GM18505 (cell line): ENCODE data around the gene ITSN2.
"Not testable (repeated sequence)": the region's sequence is repeated elsewhere in the genome, so short reads cannot be mapped to it uniquely, and the experiment has no call there.

Experiments
- ATAC-seq: cut with Tn5 transposase; IDR thresholded peaks from one replicate; pipeline ENCODE4 v1.9.1; 2021; ENCODE audit not compliant: unreplicated experiment
- POLR2A ChIP-seq: IDR thresholded peaks from 4 replicates; pipeline ENCODE4 v1.6.1; 2011; ENCODE audit warnings: borderline replicate concordance; ENCODE audit not compliant: insufficient read depth, insufficient read length; ENCODE audit errors: extremely low read depth

Gene ITSN2

GRCh38 chr2:24210106-24210455, 150.3 kb downstream of the ITSN2 start:
- TF ChIP-seq POLR2A = no peak
- no peak for ATAC-seq

GRCh38 chr2:24209389-24210105, 150.8 kb downstream of the ITSN2 start:
- ATAC-seq = no peak
- TF ChIP-seq POLR2A = no peak

- TF ChIP-seq POLR2A = no peak
- no peak for ATAC-seq
These were observed 151.8 kb downstream of the ITSN2 start for GRCh38 chr2:24208490-24208889.

DNA sequence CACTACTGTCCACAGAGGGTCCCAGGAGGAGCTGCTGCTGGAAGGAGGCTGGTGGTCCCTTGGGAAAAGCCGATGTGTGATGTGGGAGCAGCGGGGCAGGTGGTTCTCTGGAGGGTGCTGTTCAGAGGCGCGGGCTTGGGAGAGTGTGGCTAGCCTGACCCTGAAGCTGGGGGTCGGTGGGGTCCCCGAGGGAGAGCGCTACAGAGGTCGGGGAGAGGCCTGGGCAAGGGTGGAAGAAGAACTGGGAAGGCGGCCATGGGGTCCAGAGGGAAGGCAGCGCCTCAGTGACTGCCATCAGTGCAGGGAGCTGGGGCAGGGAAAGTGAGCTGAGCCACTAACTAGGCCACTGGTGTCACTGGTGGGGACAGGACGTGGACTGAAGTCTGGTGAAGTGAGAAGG, 153.0 kb downstream of the ITSN2 start:
- no peak for TF ChIP-seq POLR2A
- ATAC-seq = no peak

- no peak for TF ChIP-seq POLR2A
- no peak for ATAC-seq
These were observed 153.6 kb downstream of the ITSN2 start for GRCh38 chr2:24206714-24207113.

- no peak for ATAC-seq
These were observed 154.1 kb downstream of the ITSN2 start for GRCh38 chr2:24206242-24206641.

DNA sequence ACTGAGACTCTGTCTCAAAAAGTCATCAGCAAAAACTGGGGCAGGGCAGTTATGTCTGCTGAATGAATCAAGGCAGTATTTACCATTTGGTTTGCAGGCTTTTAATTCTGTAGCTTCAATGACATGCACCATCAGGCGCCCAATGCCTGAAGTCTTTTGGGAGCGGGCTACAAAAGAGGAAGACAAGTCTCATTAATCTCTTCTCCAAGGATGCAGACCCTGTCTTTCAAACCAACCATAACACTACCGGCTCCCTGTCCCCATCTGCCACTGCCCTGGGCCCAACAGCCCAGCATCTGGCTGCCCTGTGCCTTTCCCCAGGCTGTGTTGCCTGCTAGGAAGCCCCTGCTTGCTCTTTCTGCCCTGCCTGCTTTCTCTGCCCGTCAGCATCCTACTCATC, 155.2 kb downstream of the ITSN2 start:
- ATAC-seq = no peak

More at GRCh38 chr2:24206242-24206641, 154.1 kb downstream of the ITSN2 start:
- no peak for TF ChIP-seq POLR2A

DNA sequence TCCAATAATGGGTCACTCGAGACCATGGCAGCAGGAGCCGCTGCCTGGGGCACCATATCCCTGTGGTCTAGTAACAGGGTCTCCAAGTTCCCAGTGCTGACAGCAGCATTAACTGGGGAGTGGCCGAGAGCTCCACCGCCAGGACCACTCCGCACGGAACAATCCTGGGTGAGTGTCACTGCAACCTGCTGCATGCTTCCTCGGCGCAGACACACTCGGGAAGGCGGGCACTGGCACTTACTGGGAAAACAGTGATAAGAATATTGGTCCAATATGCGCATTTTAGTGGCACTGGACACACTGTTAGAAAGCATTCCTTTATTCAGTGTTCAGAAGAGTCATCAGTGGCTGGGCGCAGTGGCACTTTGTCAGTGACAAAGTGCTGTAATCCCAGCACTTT, 155.8 kb downstream of the ITSN2 start:
- no peak for TF ChIP-seq POLR2A
- no peak for ATAC-seq

More for the DNA sequence above, 155.2 kb downstream of the ITSN2 start:
- no peak for TF ChIP-seq POLR2A

- ATAC-seq = no peak
- no peak for TF ChIP-seq POLR2A
These were observed 156.6 kb downstream of the ITSN2 start for GRCh38 chr2:24203787-24204150.

- ATAC-seq = no peak
- TF ChIP-seq POLR2A = no peak
These were observed 157.1 kb downstream of the ITSN2 start for GRCh38 chr2:24203029-24203786.

GRCh38 chr2:24200799-24201198, 159.5 kb downstream of the ITSN2 start:
- no peak for ATAC-seq

DNA sequence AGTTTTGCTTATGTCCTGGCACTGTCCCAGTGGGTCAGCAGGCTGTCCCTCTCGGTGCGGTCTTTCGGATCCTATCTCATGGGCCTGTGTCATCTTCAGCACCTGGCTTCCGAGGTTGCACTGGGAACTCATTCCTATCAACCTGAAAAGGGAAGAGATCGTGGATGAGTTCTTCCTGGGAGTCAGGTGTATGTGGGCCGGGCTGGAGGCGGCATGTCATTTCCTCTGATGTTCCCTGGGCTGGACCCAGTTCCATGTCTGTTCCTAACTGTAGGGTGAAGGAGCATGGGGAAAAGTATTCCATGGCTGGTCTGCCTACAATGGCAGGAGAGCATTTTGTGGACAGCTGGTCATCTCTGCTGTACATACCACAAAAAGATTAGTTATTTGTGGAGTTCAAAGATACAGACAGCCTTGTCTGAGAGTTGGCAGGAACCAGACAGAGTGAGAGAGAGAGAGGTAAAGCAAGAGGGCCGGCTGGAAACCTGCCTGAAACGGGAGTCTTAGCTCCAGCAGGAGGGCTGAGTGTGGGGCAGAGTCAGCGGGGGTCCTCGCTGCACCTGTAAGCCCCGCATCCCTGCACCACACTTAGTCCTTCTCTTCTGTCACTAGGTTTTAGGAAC, 160.3 kb downstream of the ITSN2 start:
- TF ChIP-seq POLR2A = no peak
- ATAC-seq = no peak

More at GRCh38 chr2:24200799-24201198, 159.5 kb downstream of the ITSN2 start:
- no peak for TF ChIP-seq POLR2A

- ATAC-seq = not testable (repeated sequence)
These were observed 163.1 kb downstream of the ITSN2 start for GRCh38 chr2:24197213-24197612.

DNA sequence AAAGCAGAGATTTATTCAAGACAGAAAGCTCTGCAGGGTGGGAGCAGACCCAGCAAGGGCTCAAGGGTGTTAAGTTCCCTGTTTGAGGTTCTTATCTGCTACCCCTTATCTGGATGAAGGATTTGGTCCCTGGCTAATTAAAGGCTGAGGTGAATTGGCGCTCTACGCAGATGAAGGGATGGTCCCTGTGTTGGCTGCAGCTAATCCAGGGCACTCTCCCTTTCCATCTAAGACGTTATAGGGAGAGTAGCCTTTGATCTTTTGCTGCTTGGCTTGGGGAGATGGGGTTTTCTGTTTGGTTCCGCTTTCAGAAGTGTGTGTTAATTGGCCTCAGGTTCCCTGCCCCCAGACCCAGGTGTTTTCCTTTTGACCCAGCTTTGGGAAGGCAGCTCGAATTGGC, 168.5 kb downstream of the ITSN2 start:
- no peak for TF ChIP-seq POLR2A
- ATAC-seq = no peak
